HG02981 (cell line): ENCODE data around the gene CAPN9.
"Not testable (repeated sequence)": the region's sequence is repeated elsewhere in the genome, so short reads cannot be mapped to it uniquely, and the experiment has no call there.

Experiments used
- ATAC-seq: cut with Tn5 transposase; IDR thresholded peaks from one replicate; pipeline ENCODE4 v1.9.1; 2021; ENCODE audit warnings: mild to moderate bottlenecking, moderate library complexity; ENCODE audit not compliant: unreplicated experiment

Gene CAPN9, protein sequence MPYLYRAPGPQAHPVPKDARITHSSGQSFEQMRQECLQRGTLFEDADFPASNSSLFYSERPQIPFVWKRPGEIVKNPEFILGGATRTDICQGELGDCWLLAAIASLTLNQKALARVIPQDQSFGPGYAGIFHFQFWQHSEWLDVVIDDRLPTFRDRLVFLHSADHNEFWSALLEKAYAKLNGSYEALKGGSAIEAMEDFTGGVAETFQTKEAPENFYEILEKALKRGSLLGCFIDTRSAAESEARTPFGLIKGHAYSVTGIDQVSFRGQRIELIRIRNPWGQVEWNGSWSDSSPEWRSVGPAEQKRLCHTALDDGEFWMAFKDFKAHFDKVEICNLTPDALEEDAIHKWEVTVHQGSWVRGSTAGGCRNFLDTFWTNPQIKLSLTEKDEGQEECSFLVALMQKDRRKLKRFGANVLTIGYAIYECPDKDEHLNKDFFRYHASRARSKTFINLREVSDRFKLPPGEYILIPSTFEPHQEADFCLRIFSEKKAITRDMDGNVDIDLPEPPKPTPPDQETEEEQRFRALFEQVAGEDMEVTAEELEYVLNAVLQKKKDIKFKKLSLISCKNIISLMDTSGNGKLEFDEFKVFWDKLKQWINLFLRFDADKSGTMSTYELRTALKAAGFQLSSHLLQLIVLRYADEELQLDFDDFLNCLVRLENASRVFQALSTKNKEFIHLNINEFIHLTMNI

DNA sequence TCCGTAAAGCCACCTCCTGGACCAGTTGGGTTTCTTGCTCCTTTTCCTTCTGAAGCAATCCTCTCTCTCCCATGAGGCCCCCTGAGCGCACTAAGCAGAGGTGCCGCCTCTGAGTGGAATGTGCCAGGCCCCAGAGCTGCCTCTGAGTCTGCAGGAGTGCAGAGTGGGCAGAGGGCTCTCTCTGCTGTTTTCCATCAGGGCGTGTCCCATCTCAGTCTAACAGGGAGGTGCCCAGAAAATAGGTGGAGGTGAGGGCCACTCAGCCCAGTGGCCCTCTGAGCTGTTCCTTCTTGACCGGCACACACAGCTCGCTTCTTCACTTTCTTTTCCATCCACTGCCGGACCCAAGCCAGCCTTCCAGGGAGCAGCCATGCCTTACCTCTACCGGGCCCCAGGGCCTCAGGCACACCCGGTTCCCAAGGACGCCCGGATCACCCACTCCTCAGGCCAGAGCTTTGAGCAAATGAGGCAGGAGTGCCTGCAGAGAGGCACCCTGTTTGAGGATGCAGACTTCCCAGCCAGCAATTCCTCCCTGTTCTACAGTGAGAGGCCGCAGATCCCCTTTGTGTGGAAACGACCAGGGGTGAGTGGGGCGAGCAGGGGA lies at the start of gene CAPN9:
TSS of gene CAPN9 (plus strand) at position 262 of the 604 bp plus-strand sequence. CDS start at position 371, 109 bp downstream.
- no peak for ATAC-seq

DNA sequence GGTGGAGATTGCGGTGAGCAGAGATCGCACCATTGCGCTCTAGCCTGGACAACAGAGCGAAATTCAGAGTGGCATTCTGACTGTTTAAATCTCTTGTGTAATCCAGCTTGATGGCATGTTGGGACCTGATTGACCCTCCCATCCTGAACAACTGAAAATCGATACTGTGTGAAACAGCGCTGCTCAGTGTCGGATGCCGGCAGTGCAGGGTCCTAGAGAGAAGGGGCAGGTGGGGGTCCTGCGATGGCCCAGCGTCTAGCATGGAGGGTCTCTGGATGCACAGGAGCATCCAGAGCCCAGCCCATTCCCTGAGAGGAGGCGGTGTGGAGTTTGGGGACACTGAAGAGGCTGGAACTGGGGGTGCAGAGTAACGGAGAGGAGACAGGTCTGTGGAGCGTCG lies 49.1 kb upstream of the CAPN9 start:
- no peak for ATAC-seq

- not testable (repeated sequence) for ATAC-seq
Measured at GRCh38 chr1:230698964-230699363, 48.2 kb upstream of the CAPN9 start.

- ATAC-seq, result no peak
Measured at GRCh38 chr1:230699716-230700115, 47.5 kb upstream of the CAPN9 start.

- no peak for ATAC-seq
Measured at GRCh38 chr1:230700132-230700531, 47.1 kb upstream of the CAPN9 start.

GRCh38 chr1:230701434-230701833 lies 45.8 kb upstream of the CAPN9 start:
- no peak for ATAC-seq

- no peak for ATAC-seq
Measured at GRCh38 chr1:230701895-230702768, 45.1 kb upstream of the CAPN9 start.

DNA sequence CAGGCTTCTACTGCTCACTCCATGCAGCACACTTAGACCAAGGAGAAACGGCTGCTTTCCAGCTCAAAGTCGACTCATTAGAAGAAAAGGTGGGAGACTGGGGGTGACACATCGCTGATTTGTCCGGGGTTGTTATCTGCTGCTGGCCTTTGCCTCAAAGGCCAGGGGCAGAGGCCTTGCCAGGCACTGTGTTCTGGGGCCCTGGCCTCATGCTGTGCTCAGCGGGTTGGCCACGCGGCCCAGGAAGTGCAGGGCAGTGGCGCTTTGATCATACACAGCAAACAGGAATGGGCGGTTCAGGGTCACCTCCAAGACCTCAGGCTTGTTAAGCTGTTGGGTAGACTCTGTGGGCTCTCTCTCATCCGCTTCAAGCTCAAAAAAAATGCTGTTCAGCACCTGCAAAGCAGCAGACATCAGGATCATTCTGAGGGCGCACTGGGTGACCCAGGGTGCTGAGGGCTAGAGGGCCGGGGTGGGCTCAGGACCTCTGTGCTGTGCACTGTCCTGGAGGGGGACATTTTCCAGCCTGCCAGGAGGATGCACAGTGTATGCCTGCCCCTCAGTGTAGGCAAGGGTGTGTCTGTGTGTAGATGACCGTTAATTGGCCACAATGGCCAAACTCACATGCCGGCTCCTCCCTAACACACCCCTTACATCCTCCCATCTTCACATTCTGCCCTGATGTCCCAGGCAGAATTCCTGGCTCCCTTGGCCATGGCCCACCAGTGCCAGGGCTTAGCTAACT lies 44.1 kb upstream of the CAPN9 start:
- ATAC-seq, result no peak

- ATAC-seq, result no peak
Measured at GRCh38 chr1:230703679-230704385, 43.4 kb upstream of the CAPN9 start.

GRCh38 chr1:230704830-230705229 lies 42.4 kb upstream of the CAPN9 start:
- no peak for ATAC-seq

- no peak for ATAC-seq
Measured at GRCh38 chr1:230705289-230706019, 41.7 kb upstream of the CAPN9 start.

GRCh38 chr1:230706020-230706699 lies 41.0 kb upstream of the CAPN9 start:
- no peak for ATAC-seq

GRCh38 chr1:230706887-230707731 lies 40.1 kb upstream of the CAPN9 start:
- no peak for ATAC-seq

- no peak for ATAC-seq
Measured at GRCh38 chr1:230707732-230708630, 39.2 kb upstream of the CAPN9 start.

DNA sequence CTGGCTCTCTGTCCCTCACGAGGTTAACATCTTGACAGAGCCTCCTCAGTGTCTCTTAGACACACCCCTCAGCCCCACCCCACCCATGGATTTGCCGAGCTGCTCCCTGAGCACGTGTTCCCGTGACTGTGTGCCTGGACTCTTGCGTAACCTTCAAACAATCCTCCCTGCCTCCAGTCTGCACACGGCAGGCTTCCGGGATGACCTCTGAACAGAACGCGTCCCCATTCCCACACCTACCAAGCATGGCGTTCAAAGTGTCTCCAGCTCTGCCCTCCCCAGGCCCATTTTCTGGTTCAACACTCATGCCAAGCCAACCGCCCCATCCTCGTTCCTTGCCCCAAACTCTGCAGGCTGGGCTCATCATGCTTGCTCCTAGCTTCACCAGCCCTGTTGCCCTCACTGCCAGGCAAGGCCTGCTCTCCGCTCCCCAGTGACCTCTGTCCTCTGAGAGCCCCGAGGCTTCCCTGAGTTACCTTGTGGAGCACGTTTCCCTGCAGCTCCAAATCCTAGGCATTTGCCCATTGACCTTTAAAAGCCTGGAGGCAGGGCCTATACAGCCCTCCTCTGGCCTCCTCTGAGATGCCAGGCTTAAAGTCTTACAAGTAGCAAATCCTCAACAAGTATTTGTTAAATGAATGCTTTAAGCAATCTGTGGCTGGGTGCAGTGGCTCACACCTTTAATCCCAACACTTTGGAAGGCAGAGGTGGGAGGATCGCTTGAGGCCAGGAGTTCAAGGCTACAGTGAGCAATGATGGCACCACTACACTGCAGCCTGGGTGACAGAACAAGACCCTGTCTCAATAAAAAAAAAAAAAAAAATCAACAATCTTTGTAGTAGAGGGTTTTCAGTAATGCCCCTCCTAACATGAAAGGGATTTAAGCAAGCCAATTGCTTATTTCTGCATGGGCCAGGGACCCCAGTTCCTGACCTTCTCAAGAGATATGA lies 38.3 kb upstream of the CAPN9 start:
- ATAC-seq, result no peak
